PC-3 (cell line): ENCODE results near the gene ASTN2.
"Not testable (repeated sequence)": the region's sequence is repeated elsewhere in the genome, so short reads cannot be mapped to it uniquely, and the experiment has no call there.

Experiments
- EZH2 ChIP-seq: fragments of 300-600 bp; sonication (generic); IDR thresholded peaks from one replicate; pipeline ENCODE4 v1.6.1; 2017; ENCODE audit warnings: antibody characterized with exemption, mild to moderate bottlenecking, low read length; ENCODE audit not compliant: unreplicated experiment
- EZH2phosphoT487 ChIP-seq: fragments of 300-600 bp; sonication (generic); IDR thresholded peaks from 2 replicates; pipeline ENCODE4 v1.6.1; 2018; ENCODE audit warnings: mild to moderate bottlenecking, antibody characterized with exemption, low read length, borderline replicate concordance
- TF ChIP-seq, protein P1 (sequence below): fragments of 300-600 bp; sonication (generic); conservative IDR thresholded peaks from 2 replicates; pipeline ENCODE4 v1.5.1; 2017; ENCODE audit warnings: antibody characterized with exemption, low read depth, mild to moderate bottlenecking, low read length

DNA sequence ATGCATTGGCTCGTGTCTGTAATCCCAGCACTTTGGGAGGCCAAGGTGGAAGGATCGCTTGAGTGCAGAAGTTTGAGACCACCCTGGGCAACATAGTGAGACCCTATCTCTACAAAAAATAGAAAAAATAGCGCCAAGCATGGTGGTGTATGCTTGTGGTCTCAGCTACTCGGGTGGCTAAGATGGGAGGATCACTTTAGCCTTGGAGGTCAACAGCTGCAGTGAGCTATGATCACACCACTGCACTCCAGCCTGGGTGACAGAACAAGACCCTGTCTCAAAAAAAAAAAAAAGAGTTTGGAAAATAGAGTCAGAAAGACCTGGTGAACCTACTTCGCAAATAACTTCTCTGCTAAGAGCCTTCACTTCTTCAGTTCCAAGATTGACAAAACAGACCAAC is 516.7 kb downstream of the ASTN2 start:
- not testable (repeated sequence) for TF ChIP-seq EZH2, EZH2phosphoT487
- TF ChIP-seq, protein P1, sequence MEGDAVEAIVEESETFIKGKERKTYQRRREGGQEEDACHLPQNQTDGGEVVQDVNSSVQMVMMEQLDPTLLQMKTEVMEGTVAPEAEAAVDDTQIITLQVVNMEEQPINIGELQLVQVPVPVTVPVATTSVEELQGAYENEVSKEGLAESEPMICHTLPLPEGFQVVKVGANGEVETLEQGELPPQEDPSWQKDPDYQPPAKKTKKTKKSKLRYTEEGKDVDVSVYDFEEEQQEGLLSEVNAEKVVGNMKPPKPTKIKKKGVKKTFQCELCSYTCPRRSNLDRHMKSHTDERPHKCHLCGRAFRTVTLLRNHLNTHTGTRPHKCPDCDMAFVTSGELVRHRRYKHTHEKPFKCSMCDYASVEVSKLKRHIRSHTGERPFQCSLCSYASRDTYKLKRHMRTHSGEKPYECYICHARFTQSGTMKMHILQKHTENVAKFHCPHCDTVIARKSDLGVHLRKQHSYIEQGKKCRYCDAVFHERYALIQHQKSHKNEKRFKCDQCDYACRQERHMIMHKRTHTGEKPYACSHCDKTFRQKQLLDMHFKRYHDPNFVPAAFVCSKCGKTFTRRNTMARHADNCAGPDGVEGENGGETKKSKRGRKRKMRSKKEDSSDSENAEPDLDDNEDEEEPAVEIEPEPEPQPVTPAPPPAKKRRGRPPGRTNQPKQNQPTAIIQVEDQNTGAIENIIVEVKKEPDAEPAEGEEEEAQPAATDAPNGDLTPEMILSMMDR = not testable (repeated sequence)
